AG08395 (cell line): Measurements from ENCODE around the gene RACGAP1.

Experiments
- DNase-seq: peaks from one replicate; pipeline ENCODE4 v3.0.0; 2012; ENCODE audit warnings: mixed read lengths, low spot score

The RACGAP1 gene

GRCh38 chr12:49939707-49940106 lies 85.6 kb downstream of the RACGAP1 start:
- no peak for DNase-seq

GRCh38 chr12:49939307-49939706 lies 86.0 kb downstream of the RACGAP1 start:
- no peak for DNase-seq
